MM.1S (cell line): ENCODE data around the gene SLC19A2.

Experiments used
- EZH2phosphoT487 ChIP-seq: fragments of 300-600 bp; sonication (generic); IDR thresholded peaks from 2 replicates; pipeline ENCODE4 v1.6.1; 2018; ENCODE audit warnings: antibody characterized with exemption, low read length
- TF ChIP-seq, protein P1 (sequence below): fragments of 300-600 bp; sonication (generic); IDR thresholded peaks from 2 replicates; pipeline ENCODE4 v1.5.1; 2016; ENCODE audit warnings: antibody characterized with exemption, low read length, mixed read lengths

GRCh38 chr1:169497317-169497716 lies 11.6 kb upstream of the SLC19A2 start:
- TF ChIP-seq, protein P1, sequence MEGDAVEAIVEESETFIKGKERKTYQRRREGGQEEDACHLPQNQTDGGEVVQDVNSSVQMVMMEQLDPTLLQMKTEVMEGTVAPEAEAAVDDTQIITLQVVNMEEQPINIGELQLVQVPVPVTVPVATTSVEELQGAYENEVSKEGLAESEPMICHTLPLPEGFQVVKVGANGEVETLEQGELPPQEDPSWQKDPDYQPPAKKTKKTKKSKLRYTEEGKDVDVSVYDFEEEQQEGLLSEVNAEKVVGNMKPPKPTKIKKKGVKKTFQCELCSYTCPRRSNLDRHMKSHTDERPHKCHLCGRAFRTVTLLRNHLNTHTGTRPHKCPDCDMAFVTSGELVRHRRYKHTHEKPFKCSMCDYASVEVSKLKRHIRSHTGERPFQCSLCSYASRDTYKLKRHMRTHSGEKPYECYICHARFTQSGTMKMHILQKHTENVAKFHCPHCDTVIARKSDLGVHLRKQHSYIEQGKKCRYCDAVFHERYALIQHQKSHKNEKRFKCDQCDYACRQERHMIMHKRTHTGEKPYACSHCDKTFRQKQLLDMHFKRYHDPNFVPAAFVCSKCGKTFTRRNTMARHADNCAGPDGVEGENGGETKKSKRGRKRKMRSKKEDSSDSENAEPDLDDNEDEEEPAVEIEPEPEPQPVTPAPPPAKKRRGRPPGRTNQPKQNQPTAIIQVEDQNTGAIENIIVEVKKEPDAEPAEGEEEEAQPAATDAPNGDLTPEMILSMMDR: no peak
- TF ChIP-seq EZH2phosphoT487: no peak
